SU-DHL-6 (cell line): Measurements from ENCODE around the gene CMBL.

Experiments
- H2AFZ ChIP-seq: fragments of 200-600 bp; sonication (generic); 2 replicates; pipeline ENCODE4 v1.6.1; 2014; ENCODE audit warnings: low read depth, mild to moderate bottlenecking, moderate library complexity, mixed read lengths, antibody characterized with exemption, low read length; ENCODE audit not compliant: severe bottlenecking
- H3F3A ChIP-seq: fragments of 200-600 bp; shearing (Covaris generic); 2 replicates; pipeline ENCODE4 v1.6.0; 2016; ENCODE audit warnings: antibody characterized with exemption, mild to moderate bottlenecking; ENCODE audit not compliant: insufficient read depth
- H3K27ac ChIP-seq: fragments of 200-600 bp; sonication (generic); 2 replicates; pipeline ENCODE4 v1.5.1; 2016; ENCODE audit warnings: low read depth, mild to moderate bottlenecking, low read length, moderate library complexity, mixed read lengths
- H3K27me3 ChIP-seq: fragments of 200-600 bp; sonication (generic), shearing (Covaris generic); 2 replicates; pipeline ENCODE4 v1.6.0; 2014; ENCODE audit warnings: mild to moderate bottlenecking, low read length
- H3K36me3 ChIP-seq: fragments of 200-600 bp; sonication (generic); 2 replicates; pipeline ENCODE4 v1.6.1; 2014; ENCODE audit warnings: mild to moderate bottlenecking, low read length, mixed read lengths
- H3K4me2 ChIP-seq: fragments of 300-600, 200-600 bp; shearing (Covaris generic), sonication (generic); 2 replicates; pipeline ENCODE4 v1.6.0; 2014; ENCODE audit warnings: low read length, low read depth, mild to moderate bottlenecking; ENCODE audit not compliant: poor library complexity, severe bottlenecking
- H3K4me3 ChIP-seq: fragments of 200-600 bp; sonication (generic); 2 replicates; pipeline ENCODE4 v1.5.1; 2014; ENCODE audit warnings: antibody characterized with exemption, low read length, mild to moderate bottlenecking, mixed read lengths; ENCODE audit not compliant: insufficient read depth, poor library complexity, severe bottlenecking
- H3K79me2 ChIP-seq: fragments of 200-600 bp; sonication (generic); 2 replicates; pipeline ENCODE4 v1.6.1; 2014; ENCODE audit warnings: mild to moderate bottlenecking, low read length, moderate library complexity; ENCODE audit not compliant: insufficient read depth
- H3K9ac ChIP-seq: fragments of 200-600 bp; sonication (generic); 2 replicates; pipeline ENCODE4 v1.7.0; 2014; ENCODE audit warnings: mild to moderate bottlenecking, low read length
- H3K9me2 ChIP-seq: fragments of 200-600 bp; sonication (generic); replicated peaks from 2 replicates; pipeline ENCODE4 v1.6.1; 2014; ENCODE audit warnings: low read length; ENCODE audit not compliant: insufficient read depth
- H3K9me3 ChIP-seq: fragments of 200-600 bp; sonication (generic); 2 replicates; pipeline ENCODE4 v1.6.1; 2014; ENCODE audit warnings: low read length, mixed read lengths; ENCODE audit not compliant: insufficient read depth
- H4K20me1 ChIP-seq: fragments of 200-600 bp; sonication (generic); 2 replicates; pipeline ENCODE4 v1.6.1; 2014; ENCODE audit warnings: low read depth, mild to moderate bottlenecking, antibody characterized with exemption, low read length, moderate library complexity, mixed read lengths
- EZH2phosphoT487 ChIP-seq: fragments of 200-600 bp; sonication (generic), shearing (Covaris generic); conservative IDR thresholded peaks from 2 replicates; pipeline ENCODE4 v1.6.1; 2018; ENCODE audit warnings: mild to moderate bottlenecking, antibody characterized with exemption, low read length, moderate library complexity, mixed read lengths
- TF ChIP-seq, protein P1 (sequence below): fragments of 200-600 bp; sonication (generic); IDR thresholded peaks from one replicate; pipeline ENCODE4 v1.5.1; 2017; ENCODE audit warnings: antibody characterized with exemption, mild to moderate bottlenecking, low read length, moderate library complexity; ENCODE audit not compliant: insufficient read depth, poor library complexity, severe bottlenecking

Gene CMBL

DNA sequence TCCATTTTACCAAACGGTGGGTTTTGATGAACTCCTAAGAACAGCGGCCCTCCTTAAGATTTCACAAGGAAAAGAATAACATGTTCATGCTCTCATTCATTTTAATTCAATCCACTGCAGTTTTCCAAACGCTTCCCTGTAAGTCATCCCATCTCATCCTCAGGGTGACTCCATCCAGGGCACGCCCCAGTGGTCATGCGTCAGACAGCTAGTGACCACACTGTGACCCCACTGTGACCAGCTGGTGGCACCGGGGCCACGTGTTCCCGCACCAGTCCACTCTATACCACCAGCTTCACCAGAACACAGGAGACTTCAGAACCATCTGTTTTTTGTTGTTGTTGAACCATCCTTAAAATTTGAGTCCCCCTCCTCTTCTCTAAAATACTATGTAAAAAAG lies 72.4 kb downstream of the CMBL start:
- Histone ChIP-seq H3K4me2 (no peak overlapping the region), H3K27ac (no peak overlapping the region), H3K9ac (no peak overlapping the region), H3K9me2 (no peaks in the 10 kb centered on the region), H3K27me3 (no peaks in the 10 kb centered on the region), H2AFZ (no peak overlapping the region), H3K36me3 (0 out of 2 replicates have a peak, but pooled peaks cover 2% of the 10 kb centered on the region), H3K9me3 (no peaks in the 10 kb centered on the region), H3K79me2 (no peaks in the 10 kb centered on the region), H3K4me3 (no peak overlapping the region), H3F3A (no peaks in the 10 kb centered on the region), H4K20me1 (no peaks in the 10 kb centered on the region)
- TF ChIP-seq EZH2phosphoT487: no peak
- TF ChIP-seq, protein P1, sequence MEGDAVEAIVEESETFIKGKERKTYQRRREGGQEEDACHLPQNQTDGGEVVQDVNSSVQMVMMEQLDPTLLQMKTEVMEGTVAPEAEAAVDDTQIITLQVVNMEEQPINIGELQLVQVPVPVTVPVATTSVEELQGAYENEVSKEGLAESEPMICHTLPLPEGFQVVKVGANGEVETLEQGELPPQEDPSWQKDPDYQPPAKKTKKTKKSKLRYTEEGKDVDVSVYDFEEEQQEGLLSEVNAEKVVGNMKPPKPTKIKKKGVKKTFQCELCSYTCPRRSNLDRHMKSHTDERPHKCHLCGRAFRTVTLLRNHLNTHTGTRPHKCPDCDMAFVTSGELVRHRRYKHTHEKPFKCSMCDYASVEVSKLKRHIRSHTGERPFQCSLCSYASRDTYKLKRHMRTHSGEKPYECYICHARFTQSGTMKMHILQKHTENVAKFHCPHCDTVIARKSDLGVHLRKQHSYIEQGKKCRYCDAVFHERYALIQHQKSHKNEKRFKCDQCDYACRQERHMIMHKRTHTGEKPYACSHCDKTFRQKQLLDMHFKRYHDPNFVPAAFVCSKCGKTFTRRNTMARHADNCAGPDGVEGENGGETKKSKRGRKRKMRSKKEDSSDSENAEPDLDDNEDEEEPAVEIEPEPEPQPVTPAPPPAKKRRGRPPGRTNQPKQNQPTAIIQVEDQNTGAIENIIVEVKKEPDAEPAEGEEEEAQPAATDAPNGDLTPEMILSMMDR: no peak

DNA sequence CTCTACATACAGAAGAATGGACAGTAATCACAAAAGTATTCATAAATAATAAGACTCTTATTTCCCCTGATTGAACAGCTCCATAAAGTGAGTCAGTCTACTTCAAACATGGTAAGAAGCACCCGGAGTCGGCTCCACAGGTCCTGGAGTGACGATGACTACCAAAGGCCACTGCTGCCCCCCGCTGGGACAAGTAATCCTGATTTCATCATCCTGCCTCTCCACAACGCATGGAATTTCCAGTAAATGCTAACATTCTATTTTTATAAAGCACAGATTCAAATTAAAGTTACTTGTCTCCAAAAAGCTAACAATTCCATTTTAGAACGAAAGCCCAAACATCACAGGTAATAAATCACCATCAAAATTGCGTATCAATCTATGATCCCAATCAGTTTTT lies 74.2 kb downstream of the CMBL start:
- no peaks in the 10 kb centered on the region for H3K27me3 ChIP-seq
- H3K9ac ChIP-seq: no peak overlapping the region
- TF ChIP-seq, protein P1: no peak
- no peak for TF ChIP-seq EZH2phosphoT487
- H3K27ac ChIP-seq: no peak overlapping the region
- H3F3A ChIP-seq: no peaks in the 10 kb centered on the region
- H3K9me3 ChIP-seq: no peaks in the 10 kb centered on the region
- no peaks in the 10 kb centered on the region for H3K9me2 ChIP-seq
- H3K79me2 ChIP-seq: no peaks in the 10 kb centered on the region
- H3K4me3 ChIP-seq: no peak overlapping the region
- H2AFZ ChIP-seq: no peak overlapping the region
- H3K36me3 ChIP-seq: 0 out of 2 replicates have a peak, but pooled peaks cover 2% of the 10 kb centered on the region
- H4K20me1 ChIP-seq: no peaks in the 10 kb centered on the region
- H3K4me2 ChIP-seq: no peak overlapping the region

DNA sequence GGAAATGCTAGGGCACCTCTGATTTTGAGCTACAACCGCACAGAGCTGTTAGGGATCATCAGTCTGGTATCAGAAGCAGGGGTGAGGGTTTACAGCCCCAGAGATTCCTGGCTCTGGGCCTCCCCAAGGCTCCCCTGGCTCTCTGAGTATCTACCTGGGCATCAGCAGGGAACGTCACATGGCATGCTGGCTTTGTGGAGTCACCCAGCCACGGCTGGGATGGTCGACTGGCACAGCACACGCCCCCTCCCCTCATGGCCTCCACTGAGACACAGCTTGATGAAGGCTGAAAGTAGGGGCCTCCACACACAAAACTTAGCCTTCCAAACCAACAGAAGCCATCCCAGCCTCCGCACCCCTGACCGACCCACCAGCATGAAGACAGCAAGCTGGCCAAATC lies 74.7 kb downstream of the CMBL start:
- Histone ChIP-seq H3F3A (no peaks in the 10 kb centered on the region), H3K9ac (no peak overlapping the region), H3K9me3 (no peaks in the 10 kb centered on the region), H3K9me2 (no peaks in the 10 kb centered on the region), H4K20me1 (no peaks in the 10 kb centered on the region), H3K27ac (no peak overlapping the region), H3K4me3 (no peak overlapping the region), H3K79me2 (no peaks in the 10 kb centered on the region), H3K36me3 (0 out of 2 replicates have a peak, but pooled peaks cover 2% of the 10 kb centered on the region), H3K27me3 (no peaks in the 10 kb centered on the region), H2AFZ (no peak overlapping the region), H3K4me2 (no peak overlapping the region)
- TF ChIP-seq, protein P1: no peak
- no peak for TF ChIP-seq EZH2phosphoT487
